ENCODE results near the gene KRTAP1-1.
A peak's percentile ranks its signal among the peaks of the same experiment; 100 is the strongest.
"Not testable (repeated sequence)": the region's sequence is repeated elsewhere in the genome, so short reads cannot be mapped to it uniquely, and the experiment has no call there.

The KRTAP1-1 gene, protein sequence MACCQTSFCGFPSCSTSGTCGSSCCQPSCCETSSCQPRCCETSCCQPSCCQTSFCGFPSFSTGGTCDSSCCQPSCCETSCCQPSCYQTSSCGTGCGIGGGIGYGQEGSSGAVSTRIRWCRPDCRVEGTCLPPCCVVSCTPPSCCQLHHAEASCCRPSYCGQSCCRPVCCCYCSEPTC

DNA sequence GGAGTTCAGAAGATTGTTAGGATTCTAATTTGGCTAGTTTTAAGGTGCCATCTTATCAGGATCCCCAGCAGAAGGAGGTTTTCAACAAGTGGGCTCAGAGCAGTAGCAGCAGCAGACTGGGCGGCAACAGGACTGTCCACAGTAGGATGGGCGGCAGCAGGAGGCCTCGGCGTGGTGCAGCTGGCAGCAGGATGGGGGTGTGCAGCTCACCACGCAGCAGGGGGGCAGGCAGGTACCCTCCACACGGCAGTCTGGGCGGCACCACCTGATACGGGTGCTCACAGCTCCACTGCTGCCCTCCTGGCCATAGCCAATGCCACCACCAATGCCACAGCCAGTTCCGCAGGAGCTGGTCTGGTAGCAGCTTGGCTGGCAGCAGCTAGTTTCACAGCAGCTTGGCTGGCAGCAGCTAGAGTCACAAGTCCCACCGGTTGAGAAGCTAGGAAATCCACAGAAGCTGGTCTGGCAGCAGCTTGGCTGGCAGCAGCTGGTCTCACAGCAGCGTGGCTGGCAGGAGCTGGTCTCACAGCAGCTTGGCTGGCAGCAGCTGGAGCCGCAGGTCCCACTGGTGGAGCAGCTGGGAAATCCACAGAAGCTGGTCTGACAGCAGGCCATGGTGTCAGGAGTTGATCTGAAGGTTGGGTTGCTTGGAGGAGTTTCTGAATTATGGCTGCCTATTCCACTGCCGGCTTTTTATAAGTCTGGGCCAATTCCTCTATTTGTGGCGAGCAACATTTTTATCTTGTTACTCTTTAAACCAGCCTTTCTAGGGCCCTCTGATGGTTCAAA, at the start of gene KRTAP1-1:
KRTAP1-1 (minus strand) TSS at position 668 of the 789 bp plus-strand sequence; CDS start at position 615, 53 bp downstream.
- DNase-seq (ENCODE audit: low spot score) = not testable (repeated sequence)
- FAIRE-seq = peak; percentile 92

DNA sequence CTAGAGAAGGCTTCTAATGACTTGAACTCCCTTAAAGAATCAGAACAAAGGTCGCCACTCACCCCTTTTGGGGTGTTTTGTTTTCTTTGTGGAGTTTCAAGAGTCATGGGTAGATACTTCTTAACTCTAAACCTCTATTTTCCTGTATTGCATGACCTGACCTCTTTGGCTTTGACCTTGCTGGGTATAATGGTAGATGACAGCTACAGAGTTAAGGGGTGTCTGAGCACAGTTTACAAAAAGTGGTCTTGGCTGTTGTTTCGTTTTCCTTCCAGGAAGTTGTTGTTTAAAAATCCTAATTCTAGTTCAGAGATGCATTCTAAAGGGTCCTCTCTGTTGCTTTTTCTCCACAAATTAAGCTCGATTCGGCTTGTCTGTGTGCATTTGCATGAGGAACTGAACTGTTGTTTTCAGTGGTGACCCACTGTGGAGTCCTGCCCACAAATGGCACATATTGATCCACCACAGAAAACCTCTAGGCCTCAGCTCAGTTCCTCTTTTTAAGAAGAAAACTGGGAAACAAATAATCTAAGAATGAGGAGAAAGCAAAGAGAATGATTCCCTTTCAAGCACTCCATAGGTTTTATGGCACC, 47.6 kb upstream of the KRTAP1-1 start:
- FAIRE-seq; DNase-seq (ENCODE audit: low spot score): not testable (repeated sequence)

DNA sequence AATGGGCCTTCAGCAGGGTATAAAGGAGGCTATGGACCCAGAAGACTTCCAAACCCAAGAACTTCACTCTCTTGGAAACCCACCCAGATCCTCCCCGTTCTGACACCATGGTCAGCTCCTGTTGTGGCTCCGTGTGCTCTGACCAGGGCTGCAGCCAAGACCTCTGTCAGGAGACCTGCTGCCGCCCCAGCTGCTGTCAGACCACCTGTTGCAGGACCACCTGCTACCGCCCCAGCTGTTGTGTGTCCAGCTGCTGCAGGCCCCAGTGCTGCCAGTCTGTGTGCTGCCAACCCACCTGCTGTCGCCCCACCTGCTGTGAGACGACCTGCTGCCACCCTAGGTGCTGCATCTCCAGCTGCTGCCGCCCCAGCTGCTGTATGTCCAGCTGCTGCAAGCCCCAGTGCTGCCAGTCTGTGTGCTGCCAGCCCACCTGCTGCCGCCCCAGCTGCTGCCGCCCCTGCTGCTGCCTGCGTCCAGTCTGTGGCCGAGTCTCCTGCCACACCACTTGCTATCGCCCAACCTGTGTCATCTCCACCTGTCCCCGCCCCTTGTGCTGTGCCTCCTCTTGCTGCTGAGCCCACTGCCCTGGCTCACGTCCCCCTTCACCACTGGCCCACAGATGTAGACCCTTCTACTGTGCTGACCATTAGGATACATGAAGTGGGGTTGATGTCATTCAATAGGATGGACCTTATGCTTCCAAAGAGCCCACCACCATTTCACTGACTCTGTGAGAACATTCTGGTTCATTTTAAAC, 43.0 kb upstream of the KRTAP1-1 start, which contains the start of gene KRTAP4-7:
KRTAP4-7 (plus strand) TSS at position 51 of the 757 bp plus-strand sequence; CDS start at position 108, 57 bp downstream.
- DNase-seq (ENCODE audit: low spot score); FAIRE-seq: not testable (repeated sequence)

DNA sequence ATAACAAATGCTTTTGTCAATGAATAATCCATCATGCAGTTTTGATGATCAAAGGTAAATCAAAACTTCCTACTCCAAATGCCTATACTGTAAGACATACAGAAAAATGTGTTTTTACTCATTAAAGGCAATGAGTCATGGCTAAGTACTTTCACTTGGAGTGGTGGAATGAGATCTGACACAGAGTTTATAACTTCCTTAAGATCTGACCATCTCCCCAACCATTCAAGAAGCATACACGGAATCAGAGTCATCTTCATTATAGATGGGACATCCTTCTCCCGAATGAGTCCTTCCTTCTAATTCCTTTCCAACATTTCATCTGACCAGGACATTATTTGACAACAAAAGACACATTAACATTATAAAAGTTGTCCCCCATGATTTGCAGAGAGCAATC, 42.2 kb upstream of the KRTAP1-1 start:
- DNase-seq (ENCODE audit: low spot score) = not testable (repeated sequence)

DNA sequence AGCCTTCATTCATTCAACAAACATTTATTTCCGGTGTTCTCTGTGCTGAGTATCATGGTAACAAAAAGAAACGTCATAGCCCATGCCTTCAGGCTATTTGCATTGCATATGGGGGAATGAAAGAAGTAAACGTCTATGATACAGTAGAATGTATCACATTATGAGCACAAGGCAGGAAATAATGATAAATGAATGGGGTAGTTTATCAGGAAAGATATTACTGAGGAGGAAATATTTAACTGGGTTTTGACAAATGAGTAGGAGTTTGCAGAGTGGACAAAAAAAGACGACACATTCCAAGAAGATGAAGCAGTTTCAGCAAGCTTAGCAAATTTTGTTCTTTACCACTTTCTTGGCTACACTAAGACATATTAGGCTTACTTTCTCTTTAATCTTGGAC, 41.4 kb upstream of the KRTAP1-1 start:
- FAIRE-seq (no peak), DNase-seq (ENCODE audit: low spot score) (no peak)

More for the DNA sequence above, 42.2 kb upstream of the KRTAP1-1 start:
- FAIRE-seq = peak; percentile 94

DNA sequence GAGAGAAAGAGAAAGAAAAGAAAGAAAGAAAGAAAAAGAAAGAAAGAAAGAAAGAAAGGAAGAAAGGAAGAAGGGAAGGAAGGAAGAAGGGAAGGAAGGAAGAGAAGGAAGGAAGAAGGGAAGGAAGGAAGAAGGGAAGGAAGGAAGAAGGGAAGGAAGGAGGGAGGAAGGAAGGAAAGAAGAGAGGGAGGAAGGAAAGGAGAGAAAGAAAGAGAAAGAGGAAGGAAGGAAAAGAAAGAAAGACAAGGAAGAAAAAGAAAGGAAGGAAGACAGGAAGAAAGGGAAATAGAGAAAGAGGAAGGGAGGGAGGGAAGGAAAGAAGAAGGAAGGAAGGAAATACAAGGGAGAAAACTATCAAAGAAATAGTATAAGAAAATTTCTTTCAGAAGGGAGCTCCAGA, 35.5 kb upstream of the KRTAP1-1 start:
- DNase-seq (ENCODE audit: low spot score) (no peak), FAIRE-seq (no peak)

DNA sequence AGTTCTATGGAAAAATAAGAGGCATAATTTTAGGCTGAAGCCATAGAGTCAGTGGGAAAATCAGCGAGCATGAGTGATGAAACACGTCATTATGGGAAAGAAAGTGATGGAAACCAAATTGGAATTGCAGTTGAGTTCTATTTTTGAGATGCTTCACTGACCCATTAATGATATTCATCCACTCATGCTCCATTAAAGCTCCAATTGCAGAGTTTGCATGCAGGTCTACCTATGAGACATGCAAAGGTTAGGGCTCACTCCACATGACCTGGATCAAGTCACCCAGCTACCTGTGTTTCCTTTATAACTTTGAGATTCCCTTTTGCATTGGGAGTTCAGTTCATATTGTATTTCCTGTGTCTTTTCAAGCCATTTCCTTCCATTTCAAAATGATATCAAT, 32.4 kb upstream of the KRTAP1-1 start:
- no peak for DNase-seq (ENCODE audit: low spot score)
- no peak for FAIRE-seq

DNA sequence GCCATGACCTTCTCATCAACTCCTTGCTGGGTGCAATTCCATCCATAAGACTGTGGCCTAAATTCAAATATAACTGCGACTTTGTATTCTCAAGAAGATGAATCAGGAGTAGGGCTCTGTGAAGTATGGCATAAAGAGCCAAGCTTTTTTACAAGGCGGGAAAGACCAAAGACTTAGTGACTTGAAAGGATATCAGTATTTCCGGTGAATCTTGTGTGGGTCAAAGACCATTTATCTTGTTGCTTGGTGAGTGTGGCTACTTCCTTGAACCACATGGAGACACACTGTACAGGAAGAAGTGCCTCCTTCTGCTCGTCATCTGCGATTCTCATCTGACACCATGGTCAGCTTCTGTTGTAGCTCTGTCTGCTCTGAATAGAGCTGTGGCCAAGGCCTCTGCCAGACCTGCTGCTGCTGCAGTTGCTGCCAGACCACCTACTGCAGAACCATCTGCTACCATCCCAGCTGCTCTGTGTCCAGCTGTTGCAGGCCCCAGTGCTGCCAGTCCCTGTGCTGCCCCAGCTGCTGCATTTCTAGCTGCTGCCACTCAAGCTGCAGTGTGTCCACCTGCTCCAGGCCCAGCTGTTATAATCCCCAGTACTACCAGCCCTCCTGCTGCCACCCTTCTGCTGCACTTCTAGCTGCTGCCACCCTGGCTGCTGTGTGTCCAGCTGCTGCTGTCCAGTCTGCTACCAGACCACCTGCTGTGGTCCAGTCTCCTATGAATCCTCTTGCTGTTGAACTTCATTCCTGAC, 30.5 kb upstream of the KRTAP1-1 start:
- DNase-seq (ENCODE audit: low spot score) (no peak), FAIRE-seq (no peak)

DNA sequence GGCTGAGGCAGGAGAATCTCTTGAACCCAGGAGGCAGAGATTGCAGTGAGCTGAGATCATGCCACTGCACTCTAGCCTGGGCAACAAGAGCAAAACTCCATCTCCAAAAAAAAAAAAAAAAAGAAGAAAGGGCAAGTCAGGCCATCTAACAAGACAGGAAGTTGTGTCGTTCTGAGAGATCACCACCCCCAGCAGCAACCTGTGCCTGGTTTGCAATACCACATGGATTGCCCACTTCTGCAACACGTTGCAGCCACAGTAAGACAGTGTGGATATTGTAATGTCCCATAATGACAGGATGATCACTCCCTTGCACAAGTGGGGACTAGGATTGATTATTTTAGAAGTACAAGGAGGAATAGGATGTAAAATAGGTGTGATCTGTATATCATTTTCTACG, 27.8 kb upstream of the KRTAP1-1 start:
- DNase-seq (ENCODE audit: low spot score) (no peak), FAIRE-seq (peak; percentile 48)

DNA sequence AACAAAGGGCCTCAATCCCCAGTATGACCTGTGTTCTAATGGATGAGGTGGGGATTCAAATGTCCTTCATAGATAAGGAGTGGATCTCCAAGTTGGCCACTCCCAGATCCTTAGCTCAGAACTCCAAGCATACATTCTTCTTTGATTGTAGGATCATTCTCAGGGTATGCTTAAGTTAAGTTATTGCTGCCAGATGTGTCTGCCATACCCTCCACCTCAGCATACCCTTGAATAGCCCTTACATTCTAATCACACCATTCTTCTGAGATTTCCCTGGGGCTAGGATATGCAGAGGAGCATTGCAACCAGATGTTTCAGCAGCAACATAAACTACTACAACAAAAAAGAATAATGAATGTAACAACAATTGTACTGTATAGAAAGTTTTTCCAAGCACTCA, 26.0 kb upstream of the KRTAP1-1 start:
- FAIRE-seq (no peak), DNase-seq (ENCODE audit: low spot score) (no peak)

DNA sequence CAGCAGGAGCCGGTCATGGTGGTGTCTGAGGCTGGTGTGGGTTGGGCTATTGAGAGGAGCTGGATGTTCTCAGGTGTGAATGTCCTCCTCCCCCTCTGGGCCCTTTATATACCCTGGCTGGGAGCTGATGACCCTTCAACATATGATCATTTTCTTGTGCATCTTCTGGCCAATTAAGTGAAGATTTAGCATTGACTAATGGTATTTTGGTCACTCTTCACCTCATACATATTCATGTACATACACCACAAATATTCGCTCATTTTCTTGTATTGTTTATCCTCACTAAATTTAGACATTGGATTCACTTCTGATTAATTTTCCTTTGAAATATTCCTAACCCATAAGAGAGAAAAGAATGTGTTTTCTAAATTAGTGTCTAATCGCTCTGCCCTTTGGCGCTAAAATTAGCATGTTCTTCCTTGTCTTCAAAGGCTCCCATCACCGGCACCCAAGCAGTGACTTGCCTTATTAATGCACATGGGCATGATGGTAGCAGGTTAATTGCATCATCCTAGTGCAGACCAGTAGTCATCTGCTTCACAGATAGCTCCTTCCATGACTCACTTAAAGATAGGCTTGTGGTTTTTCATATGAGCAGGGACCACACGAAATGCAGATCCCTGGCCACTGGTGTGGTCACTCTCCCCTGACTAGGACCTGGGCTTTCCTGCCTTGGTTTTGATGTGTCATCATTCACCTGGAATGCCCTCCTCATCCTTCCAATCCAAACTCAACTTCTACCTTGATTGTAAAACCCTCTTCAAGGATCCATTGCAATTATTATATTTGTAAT, 24.8 kb upstream of the KRTAP1-1 start, which contains the start of gene KRTAP2-4:
KRTAP2-4 (minus strand) TSS at position 51 of the 796 bp plus-strand sequence; CDS start at position 17, 34 bp downstream.
- DNase-seq (ENCODE audit: low spot score) (peak; percentile 65), FAIRE-seq (peak; percentile 55)

DNA sequence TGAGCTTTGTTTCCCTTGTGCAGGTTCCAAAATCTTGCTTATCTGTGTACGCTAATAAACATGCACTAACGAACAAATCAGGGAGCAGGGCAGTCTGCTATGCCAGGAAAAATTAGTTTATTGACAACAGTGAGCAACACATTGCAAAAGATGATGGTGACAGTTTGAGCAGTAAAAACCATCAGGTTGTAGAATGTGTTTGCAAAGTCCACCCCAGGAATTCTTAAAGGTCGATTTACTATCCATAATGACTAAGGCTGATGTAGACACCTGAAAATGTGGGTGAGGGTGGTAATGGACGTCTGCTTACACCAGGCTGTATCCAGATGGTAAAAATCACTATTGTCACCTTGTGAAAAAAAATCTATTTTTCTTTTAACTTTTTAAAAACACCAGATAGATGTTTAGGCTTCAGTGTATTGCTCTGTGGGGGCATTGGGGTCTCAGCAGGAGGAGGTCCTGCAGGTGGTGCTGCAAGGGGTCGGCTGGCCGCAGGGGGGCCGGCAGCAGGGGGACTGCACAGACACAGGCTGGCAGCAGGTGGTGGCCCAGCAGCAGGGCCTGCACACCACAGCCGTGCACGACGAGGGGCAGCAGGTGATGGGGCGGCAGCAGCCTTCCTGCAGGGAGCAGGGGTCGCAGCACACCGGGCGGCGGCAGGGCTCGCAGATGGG, 23.9 kb upstream of the KRTAP1-1 start:
- not testable (repeated sequence) for FAIRE-seq; DNase-seq (ENCODE audit: low spot score)

DNA sequence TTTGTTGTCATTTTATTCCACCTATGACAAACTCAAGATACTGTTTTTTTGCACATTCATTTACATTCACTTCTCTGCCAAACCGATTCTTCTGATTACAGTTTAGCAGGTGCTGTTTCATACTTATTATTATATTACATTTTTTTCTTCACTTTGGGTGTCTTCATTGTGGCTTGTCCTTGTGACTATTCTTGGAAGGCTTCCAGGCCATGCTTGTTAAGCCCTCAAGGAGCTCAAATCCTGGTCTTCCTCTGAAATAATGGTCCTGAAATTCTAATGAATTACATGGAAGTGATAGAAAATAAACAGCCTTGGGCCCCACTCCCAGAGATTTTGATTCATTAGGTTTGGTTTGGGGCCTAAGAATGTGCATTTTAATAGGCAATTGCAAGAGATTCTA, 23.1 kb upstream of the KRTAP1-1 start:
- no peak for DNase-seq (ENCODE audit: low spot score)
- FAIRE-seq = no peak

DNA sequence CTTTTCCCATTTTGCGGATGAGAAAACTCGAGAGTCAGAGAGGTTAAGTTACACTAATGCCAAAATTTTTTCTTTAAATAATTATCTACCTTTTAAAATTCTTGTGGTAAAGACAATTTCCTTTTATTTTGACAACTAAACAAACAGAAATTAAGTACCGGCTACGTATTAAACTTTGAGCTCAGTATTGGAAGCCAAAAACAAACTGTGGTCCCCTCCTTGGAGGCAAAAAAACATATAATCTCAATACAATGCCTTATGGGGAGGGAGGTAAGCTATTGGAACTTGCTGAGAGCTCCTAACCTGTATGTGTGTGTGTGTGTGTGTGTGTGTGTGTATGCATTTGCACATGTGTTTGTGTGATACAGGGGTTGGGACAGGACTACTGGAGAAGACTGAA, 22.2 kb upstream of the KRTAP1-1 start:
- DNase-seq (ENCODE audit: low spot score) = no peak
- peak; percentile 59 for FAIRE-seq

DNA sequence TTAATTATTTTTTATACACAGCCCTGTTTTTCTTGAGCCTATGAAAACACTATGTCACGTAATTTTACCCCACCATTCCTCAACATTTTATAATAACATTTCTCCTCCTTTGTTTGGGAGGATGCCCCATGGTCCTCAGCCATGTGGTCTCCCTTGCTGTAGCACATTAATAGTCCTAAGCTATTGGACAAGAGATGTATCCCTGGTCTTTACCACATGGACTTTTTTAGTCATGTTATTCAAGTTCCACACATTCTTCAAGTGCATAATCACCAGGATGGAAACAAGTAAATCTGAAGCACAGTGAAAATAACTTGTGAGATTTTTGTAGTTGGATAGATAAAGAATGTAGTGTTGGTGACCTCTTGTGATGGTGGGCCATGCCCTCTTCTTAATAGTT, 20.7 kb upstream of the KRTAP1-1 start:
- FAIRE-seq = no peak
- peak; percentile 50 for DNase-seq (ENCODE audit: low spot score)

DNA sequence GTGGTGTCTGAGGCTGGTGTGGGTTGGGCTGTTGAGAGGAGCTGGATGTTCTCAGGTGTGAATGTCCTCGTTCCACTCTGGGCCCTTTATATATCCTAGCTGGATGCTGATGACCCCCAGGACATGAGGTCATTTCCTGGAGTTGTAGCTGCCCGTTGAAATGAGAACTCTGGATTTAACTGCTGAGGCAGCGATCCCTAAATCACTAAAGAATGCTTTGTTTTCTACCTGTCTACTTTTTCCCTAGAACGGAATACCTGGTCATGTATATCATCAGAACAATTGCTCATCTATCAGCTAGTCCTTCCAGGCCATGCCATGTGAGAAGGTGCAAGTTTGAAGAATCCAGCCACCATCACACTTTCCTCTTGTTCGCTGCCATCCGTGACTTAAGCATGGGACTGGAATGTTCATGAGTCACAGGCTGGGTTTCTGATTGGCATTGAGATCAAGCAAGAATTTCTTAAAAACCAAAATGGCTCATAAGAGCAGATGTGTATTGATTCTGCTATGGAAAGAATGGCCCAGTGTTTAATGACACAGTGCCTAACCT, 18.9 kb upstream of the KRTAP1-1 start, which contains the start of gene KRTAP2-3:
KRTAP2-3 (minus strand) TSS at position 63 of the 553 bp plus-strand sequence. CDS start 64 bp downstream, outside the sequence.
- DNase-seq (ENCODE audit: low spot score) = peak; percentile 78
- FAIRE-seq = peak; percentile 77

DNA sequence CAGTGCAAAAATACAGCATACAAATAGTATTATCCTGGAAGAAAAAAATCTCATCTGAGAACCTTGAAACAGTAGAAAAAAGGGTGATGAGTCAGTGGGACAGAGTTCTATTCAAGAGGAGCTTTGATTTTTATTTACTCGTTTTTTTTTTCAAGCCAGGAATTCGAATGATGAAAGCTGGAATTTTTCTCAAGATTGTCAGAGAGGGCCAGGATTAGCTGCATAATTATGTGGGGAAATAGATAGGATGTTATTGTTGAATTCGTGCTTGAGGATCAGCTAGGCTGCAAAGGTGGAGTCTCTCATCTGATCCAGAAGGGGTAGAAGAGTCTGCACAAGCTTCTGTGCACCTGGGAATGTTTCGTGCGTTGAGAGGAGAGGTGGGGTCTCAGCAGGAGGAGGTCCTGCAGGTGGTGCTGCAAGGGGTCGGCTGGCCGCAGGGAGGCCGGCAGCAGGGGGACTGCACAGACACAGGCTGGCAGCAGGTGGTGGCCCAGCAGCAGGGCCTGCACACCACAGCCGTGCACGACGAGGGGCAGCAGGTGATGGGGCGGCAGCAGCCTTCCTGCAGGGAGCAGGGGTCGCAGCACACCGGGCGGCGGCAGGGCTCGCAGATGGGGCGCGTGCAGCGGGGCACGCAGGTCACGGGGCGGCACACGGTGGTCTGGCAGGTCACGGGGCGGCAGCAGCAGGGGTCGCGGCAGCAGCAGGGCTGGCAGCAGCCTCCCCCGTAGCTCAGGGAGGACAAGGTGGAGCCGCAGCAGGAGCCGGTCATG, 18.2 kb upstream of the KRTAP1-1 start:
- not testable (repeated sequence) for FAIRE-seq
- peak; percentile 47 for DNase-seq (ENCODE audit: low spot score)

DNA sequence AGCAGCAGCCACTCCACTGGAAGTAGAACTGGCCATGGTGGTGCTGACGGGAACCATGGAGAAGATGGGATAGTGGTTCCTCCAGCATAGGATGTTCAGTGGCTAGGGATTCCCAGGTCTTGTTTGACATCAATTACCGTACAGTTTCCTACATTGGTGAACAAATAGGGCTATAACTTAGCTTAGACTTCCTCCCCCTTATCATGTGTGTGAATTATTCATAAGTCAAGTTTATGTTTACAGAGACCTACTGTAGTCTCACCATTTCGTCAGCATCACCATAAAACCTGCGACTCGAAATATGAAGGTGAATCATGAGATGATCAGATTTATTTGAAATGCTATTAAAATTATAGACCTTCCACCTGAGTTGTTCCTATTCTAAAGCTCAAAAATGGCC, 17.5 kb upstream of the KRTAP1-1 start:
- no peak for DNase-seq (ENCODE audit: low spot score)
- no peak for FAIRE-seq

All from urothelium cell line (cell line).